Progenitor cell of endocrine pancreas (in vitro differentiated cells): ENCODE results near the gene CDC42BPB. TPM values are rescaled to one million over a fixed set of nuclear protein-coding genes. Genes with fewer than 3 reads are reported as not detected.

ENCODE experiments used
- DNase-seq: peaks from one replicate; pipeline ENCODE4 v3.0.0; 2021; ENCODE audit warnings: low spot score; ENCODE audit not compliant: unreplicated experiment
- H3K27ac Mint-ChIP-seq: 2 replicates; pipeline ENCODE4 v1.8.0; 2021; ENCODE audit warnings: mild to moderate bottlenecking, moderate library complexity, mixed read lengths
- H3K27me3 Mint-ChIP-seq: 2 replicates; pipeline ENCODE4 v1.8.0; 2021; ENCODE audit warnings: mixed read lengths
- H3K36me3 Mint-ChIP-seq: 2 replicates; pipeline ENCODE4 v1.8.0; 2022; ENCODE audit warnings: mixed read lengths; ENCODE audit not compliant: insufficient read depth
- H3K4me1 Mint-ChIP-seq: 2 replicates; pipeline ENCODE4 v1.8.0; 2021; ENCODE audit warnings: low read depth, mixed read lengths
- H3K4me3 Mint-ChIP-seq: 2 replicates; pipeline ENCODE4 v1.8.0; 2021; ENCODE audit warnings: low read depth, mild to moderate bottlenecking, moderate library complexity, mixed read lengths
- H3K9me3 Mint-ChIP-seq: 2 replicates; pipeline ENCODE4 v1.8.0; 2021; ENCODE audit warnings: low read depth, mixed read lengths
- total RNA-seq: library from RNA; stranded (reverse); gene quantifications from 2 replicates; pipeline ENCODE4 v1.2.1, GENCODE V29; 2021
- TF ChIP-seq, protein P1 (sequence below): fragments of 200-600 bp; sonication (generic); IDR thresholded peaks from one replicate; pipeline ENCODE4 v1.5.0; 2021; ENCODE audit warnings: antibody characterized with exemption, mild to moderate bottlenecking; ENCODE audit not compliant: unreplicated experiment

Gene CDC42BPB
- total RNA-seq, 1 donor from 2014 or later = 105 TPM

DNA sequence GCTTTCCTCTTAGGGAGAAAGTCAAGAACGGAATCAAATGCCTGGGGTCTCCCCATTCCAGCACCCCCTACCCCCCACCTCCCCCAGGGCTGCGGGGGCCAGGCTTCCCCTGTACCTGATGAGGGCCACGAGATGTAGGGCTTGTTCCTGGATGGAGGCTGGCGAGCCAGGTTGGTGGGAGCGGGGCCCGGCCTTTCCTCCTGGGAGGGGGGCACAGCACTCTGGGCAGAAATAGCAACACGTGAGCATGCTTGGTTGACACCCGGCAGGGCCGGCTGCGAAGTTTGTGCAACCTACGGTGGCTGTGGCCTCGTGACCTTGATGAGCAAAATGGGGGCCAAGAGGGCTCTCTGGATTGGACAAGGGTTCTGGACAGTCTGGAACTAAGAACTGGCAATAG lies 119.2 kb downstream of the CDC42BPB start:
- H3K4me3 Mint-ChIP-seq = no peak overlapping the region
- no peaks in the 10 kb centered on the region for H3K9me3 Mint-ChIP-seq
- peaks cover 30% of the 10 kb centered on the region for H3K36me3 Mint-ChIP-seq
- H3K4me1 Mint-ChIP-seq = no peaks in the 10 kb centered on the region
- no peaks in the 10 kb centered on the region for H3K27me3 Mint-ChIP-seq
- H3K27ac Mint-ChIP-seq = no peak overlapping the region
- no peak for DNase-seq
- TF ChIP-seq, protein P1, sequence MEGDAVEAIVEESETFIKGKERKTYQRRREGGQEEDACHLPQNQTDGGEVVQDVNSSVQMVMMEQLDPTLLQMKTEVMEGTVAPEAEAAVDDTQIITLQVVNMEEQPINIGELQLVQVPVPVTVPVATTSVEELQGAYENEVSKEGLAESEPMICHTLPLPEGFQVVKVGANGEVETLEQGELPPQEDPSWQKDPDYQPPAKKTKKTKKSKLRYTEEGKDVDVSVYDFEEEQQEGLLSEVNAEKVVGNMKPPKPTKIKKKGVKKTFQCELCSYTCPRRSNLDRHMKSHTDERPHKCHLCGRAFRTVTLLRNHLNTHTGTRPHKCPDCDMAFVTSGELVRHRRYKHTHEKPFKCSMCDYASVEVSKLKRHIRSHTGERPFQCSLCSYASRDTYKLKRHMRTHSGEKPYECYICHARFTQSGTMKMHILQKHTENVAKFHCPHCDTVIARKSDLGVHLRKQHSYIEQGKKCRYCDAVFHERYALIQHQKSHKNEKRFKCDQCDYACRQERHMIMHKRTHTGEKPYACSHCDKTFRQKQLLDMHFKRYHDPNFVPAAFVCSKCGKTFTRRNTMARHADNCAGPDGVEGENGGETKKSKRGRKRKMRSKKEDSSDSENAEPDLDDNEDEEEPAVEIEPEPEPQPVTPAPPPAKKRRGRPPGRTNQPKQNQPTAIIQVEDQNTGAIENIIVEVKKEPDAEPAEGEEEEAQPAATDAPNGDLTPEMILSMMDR = no peak

DNA sequence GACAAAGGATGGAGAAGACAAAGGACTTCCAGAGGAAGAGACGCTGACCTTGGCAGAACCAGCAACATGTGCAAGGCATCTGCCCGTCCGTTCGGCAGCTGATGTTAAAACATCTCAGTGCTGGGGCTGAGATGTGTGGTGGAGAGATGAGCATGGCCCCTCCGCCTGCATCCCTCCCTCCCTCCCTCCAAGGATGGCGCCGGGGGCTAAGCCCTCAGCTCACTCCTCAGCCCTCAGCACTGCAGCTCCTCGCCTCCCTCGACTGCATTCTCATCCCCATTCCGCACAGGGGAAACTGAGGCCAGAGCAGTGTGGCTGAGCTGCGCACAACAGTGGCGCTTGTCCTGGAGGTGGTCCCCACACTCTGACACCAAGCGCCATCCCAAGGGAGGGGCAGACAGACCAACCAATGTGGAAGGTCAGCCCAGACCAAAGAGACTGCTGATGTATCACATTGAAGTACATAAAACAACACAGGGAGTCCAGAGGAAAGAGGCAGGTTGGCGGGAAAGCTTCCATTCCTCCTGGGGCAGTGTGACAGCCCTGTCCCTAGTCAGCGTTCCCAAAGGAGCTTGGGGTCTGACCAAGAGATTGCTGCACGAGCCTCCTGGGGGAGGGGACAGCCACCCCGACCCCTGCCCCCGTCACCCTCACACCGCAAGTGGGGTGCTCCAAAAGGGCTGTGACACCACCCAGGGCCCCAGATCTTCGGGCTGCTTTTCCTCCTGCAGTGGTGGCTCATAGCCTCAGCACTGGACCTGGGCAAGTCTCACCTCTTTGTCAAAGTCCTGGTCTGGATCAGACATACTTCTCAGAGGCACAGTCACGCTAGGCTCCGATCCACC lies 119.8 kb downstream of the CDC42BPB start:
- Mint-ChIP-seq H3K36me3 (peaks cover 28% of the 10 kb centered on the region), H3K27ac (no peak overlapping the region), H3K27me3 (no peaks in the 10 kb centered on the region), H3K4me3 (no peak overlapping the region), H3K9me3 (no peaks in the 10 kb centered on the region), H3K4me1 (no peaks in the 10 kb centered on the region)
- TF ChIP-seq, protein P1 = no peak
- DNase-seq = no peak

- TF ChIP-seq, protein P1 = no peak
- peaks cover 28% of the 10 kb centered on the region for H3K36me3 Mint-ChIP-seq
- no peak overlapping the region for H3K4me3 Mint-ChIP-seq
- H3K4me1 Mint-ChIP-seq = peaks cover under 1% of the 10 kb centered on the region
- no peak for DNase-seq
- H3K27me3 Mint-ChIP-seq = peaks cover 3% of the 10 kb centered on the region
- no peaks in the 10 kb centered on the region for H3K9me3 Mint-ChIP-seq
- H3K27ac Mint-ChIP-seq = no peak overlapping the region
Observed at GRCh38 chr14:102935756-102936155, 121.6 kb downstream of the CDC42BPB start.

GRCh38 chr14:102933618-102934231 lies 123.6 kb downstream of the CDC42BPB start:
- TF ChIP-seq, protein P1 = no peak
- no peak overlapping the region for H3K27ac Mint-ChIP-seq
- H3K4me3 Mint-ChIP-seq = no peak overlapping the region
- no peaks in the 10 kb centered on the region for H3K9me3 Mint-ChIP-seq
- H3K27me3 Mint-ChIP-seq = peaks cover 3% of the 10 kb centered on the region
- H3K4me1 Mint-ChIP-seq = peaks cover 2% of the 10 kb centered on the region
- DNase-seq = no peak
- H3K36me3 Mint-ChIP-seq = peaks cover 21% of the 10 kb centered on the region

DNA sequence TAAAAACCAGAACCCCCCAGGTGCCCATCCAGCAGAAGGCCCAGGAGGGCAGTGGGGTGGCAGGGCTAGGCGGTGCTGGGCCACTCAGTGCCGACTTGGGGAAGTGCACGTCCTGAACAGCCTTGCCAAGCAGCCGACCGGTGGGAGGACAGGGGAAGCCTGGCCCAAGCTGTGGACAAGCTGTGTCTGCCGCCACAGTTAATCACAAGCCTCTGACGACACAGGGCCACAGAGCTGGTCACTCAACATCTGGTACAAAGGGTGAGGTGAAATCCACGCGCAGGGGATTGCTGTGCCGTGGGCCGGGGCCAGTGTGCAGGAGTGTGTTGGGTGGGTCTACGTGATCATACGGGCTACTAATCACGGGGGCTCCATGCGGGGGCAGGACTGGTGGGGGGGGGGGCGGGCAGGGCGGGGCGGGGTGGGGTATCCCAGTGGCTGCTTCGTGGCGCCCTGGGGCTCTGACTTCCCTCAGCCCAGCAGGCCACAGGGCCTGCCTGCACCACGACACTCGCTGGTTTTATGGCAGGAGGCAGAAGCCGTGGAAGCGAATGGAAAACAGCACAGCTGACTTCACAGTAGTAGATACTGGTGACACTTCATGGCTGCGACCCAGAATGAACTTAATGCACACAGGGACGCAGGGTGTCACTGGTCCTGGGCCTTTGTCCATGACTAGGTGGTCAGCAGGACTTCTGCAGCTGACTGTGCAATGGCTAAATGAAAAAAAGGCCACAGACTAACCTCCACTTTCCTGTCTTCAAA lies 124.7 kb downstream of the CDC42BPB start:
- TF ChIP-seq, protein P1 = no peak
- H3K9me3 Mint-ChIP-seq = no peaks in the 10 kb centered on the region
- no peak overlapping the region for H3K4me3 Mint-ChIP-seq
- no peak for DNase-seq
- peaks cover 19% of the 10 kb centered on the region for H3K36me3 Mint-ChIP-seq
- peaks cover 2% of the 10 kb centered on the region for H3K4me1 Mint-ChIP-seq
- H3K27ac Mint-ChIP-seq = no peak overlapping the region
- H3K27me3 Mint-ChIP-seq = peaks cover 3% of the 10 kb centered on the region
